Endothelial cell of umbilical vein (primary cell): ENCODE measurements around the gene MCHR1.

Source experiments
- EZH2 ChIP-seq: IDR thresholded peaks from 2 replicates; pipeline ENCODE4 v1.6.1; 2012; ENCODE audit warnings: borderline replicate concordance, low read depth, mild to moderate bottlenecking, moderate library complexity, low read length, inconsistent platforms; ENCODE audit not compliant: severe bottlenecking
- FOS ChIP-seq: IDR thresholded peaks from 2 replicates; pipeline ENCODE4 v1.6.1; 2011; ENCODE audit warnings: mild to moderate bottlenecking, low read length, moderate library complexity, borderline replicate concordance; ENCODE audit not compliant: insufficient read depth
- GATA2 ChIP-seq: IDR thresholded peaks from 2 replicates; pipeline ENCODE4 v1.7.0; 2011; ENCODE audit warnings: low read depth, mild to moderate bottlenecking, moderate library complexity, mixed read lengths, low read length; ENCODE audit not compliant: insufficient read length, insufficient read depth
- JUN ChIP-seq: IDR thresholded peaks from 2 replicates; pipeline ENCODE4 v1.6.1; 2011; ENCODE audit warnings: borderline replicate concordance, low read depth; ENCODE audit not compliant: insufficient read length, insufficient read depth
- MYC ChIP-seq: IDR thresholded peaks from one replicate; pipeline ENCODE4 v1.6.1; 2011; ENCODE audit warnings: mild to moderate bottlenecking, low read depth, low read length
- POLR2A ChIP-seq: IDR thresholded peaks from 2 replicates; pipeline ENCODE4 v1.6.1; 2012; ENCODE audit warnings: low read depth, mild to moderate bottlenecking, control low read depth, low read length
- POLR2AphosphoS5 ChIP-seq: IDR thresholded peaks from 2 replicates; pipeline ENCODE4 v1.6.1; 2012; ENCODE audit warnings: low read depth, mild to moderate bottlenecking, control low read depth, low read length, moderate library complexity; ENCODE audit not compliant: insufficient read depth
- TF ChIP-seq, protein P1 (sequence below), 2 donors: IDR thresholded peaks; 1 replicate in 1 of 2; 2 replicates in 1 of 2; pipeline ENCODE4 v1.5.1; 2011; ENCODE audit warnings: low read length in 2 of 2, mild to moderate bottlenecking in 2 of 2, moderate library complexity in 2 of 2, control low read depth in 1 of 2, inconsistent platforms in 1 of 2, low read depth in 1 of 2; ENCODE audit not compliant: insufficient read depth in 1 of 2; ENCODE audit errors: extremely low read depth in 1 of 2
- TF ChIP-seq, protein P2 (sequence below): IDR thresholded peaks from 2 replicates; pipeline ENCODE4 v1.6.1; 2011; ENCODE audit not compliant: insufficient read depth, insufficient read length

DNA sequence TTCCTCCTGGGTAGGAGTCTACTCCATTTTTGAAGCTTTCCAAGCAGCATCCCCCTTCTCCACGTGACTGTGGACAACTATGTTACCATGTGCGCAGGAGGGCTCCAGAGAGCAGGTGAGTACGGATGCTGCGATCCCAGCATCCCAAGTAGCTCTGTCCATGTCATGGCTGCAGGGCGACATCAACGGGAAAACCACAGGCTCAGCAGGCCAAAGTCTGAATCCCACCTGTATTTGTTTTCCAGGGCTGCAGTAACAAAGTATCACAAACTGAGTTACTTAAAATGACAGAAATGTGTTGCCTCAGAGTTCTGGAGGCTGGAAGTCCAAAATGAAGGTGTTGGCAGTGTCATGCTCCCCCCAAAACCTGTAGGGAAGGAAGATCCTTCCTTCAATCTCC is 40.3 kb downstream of the MCHR1 start:
- no peak for TF ChIP-seq FOS
- TF ChIP-seq, protein P1, sequence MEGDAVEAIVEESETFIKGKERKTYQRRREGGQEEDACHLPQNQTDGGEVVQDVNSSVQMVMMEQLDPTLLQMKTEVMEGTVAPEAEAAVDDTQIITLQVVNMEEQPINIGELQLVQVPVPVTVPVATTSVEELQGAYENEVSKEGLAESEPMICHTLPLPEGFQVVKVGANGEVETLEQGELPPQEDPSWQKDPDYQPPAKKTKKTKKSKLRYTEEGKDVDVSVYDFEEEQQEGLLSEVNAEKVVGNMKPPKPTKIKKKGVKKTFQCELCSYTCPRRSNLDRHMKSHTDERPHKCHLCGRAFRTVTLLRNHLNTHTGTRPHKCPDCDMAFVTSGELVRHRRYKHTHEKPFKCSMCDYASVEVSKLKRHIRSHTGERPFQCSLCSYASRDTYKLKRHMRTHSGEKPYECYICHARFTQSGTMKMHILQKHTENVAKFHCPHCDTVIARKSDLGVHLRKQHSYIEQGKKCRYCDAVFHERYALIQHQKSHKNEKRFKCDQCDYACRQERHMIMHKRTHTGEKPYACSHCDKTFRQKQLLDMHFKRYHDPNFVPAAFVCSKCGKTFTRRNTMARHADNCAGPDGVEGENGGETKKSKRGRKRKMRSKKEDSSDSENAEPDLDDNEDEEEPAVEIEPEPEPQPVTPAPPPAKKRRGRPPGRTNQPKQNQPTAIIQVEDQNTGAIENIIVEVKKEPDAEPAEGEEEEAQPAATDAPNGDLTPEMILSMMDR (IDR thresholded peaks at IDR 0.05; ENCODE audit: extremely low read depth in 1 of 2, insufficient read depth in 1 of 2, low read depth in 1 of 2, low read length in 2 of 2), result no peak
- TF ChIP-seq, protein P2, sequence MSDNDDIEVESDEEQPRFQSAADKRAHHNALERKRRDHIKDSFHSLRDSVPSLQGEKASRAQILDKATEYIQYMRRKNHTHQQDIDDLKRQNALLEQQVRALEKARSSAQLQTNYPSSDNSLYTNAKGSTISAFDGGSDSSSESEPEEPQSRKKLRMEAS, result no peak
- TF ChIP-seq EZH2, result no peak
- TF ChIP-seq POLR2AphosphoS5, result no peak
- no peak for TF ChIP-seq POLR2A
- TF ChIP-seq JUN, result no peak
- no peak for TF ChIP-seq GATA2
- TF ChIP-seq MYC, result no peak
